Tracheal epithelial cell (primary cell): ENCODE data around the gene CKAP4. TPM values are rescaled to one million over a fixed set of nuclear protein-coding genes. Genes with fewer than 3 reads are reported as not detected.

Experiments used
- total RNA-seq: library from RNA; depleted of rRNA; stranded (reverse); fragments of >200 nt; gene quantifications from 2 replicates; pipeline ENCODE4 v1.2.1, GENCODE V29; 2014

Gene CKAP4, protein sequence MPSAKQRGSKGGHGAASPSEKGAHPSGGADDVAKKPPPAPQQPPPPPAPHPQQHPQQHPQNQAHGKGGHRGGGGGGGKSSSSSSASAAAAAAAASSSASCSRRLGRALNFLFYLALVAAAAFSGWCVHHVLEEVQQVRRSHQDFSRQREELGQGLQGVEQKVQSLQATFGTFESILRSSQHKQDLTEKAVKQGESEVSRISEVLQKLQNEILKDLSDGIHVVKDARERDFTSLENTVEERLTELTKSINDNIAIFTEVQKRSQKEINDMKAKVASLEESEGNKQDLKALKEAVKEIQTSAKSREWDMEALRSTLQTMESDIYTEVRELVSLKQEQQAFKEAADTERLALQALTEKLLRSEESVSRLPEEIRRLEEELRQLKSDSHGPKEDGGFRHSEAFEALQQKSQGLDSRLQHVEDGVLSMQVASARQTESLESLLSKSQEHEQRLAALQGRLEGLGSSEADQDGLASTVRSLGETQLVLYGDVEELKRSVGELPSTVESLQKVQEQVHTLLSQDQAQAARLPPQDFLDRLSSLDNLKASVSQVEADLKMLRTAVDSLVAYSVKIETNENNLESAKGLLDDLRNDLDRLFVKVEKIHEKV
- total RNA-seq = 65.0 and 94.9 TPM in 2 replicates

DNA sequence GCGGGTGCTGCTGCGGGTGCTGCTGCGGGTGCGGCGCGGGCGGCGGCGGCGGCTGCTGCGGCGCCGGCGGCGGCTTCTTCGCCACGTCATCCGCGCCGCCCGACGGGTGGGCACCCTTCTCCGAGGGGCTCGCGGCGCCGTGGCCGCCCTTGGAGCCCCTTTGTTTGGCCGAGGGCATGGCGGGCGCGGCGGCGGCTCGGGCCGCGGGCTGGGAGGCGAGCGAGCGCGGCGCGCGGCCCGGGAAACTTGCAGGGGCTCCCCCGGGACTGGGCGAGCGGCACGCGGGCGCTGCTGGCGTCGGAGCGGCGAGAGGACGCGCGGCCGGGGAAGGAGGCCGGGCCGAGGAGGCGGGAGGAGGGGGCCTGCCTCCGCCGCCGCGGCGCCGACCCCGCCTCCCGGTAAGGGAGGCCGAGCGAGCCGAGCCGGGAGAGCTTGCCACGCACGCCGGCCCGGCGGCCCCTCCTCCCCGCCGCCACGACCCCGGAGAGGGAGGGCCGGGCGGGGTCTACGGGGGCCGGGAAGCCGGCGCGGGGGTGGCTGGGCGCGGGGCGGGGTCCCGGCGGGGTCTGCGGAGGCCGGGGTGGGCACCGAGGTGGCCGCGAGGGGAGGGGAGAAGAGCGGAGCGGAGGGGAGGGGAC is at the start of gene CKAP4:
Gene CKAP4 (minus strand): TSS at position 347 of the 638 bp plus-strand sequence. CDS start 169 bp downstream, at position 178.

Other genes with a start within 250 kb of the CKAP4 start
- 5.8 and 12.8 TPM in 2 replicates for gene NUAK1, start 109.1 kb downstream of the CKAP4 start, total RNA-seq
- gene TCP11L2, start 54.7 kb upstream of the CKAP4 start, total RNA-seq = 21.7 and 41.1 TPM in 2 replicates
- gene POLR3B, start 109.7 kb upstream of the CKAP4 start, total RNA-seq = 8.2 and 8.7 TPM in 2 replicates